Occipital lobe (tissue), 2 donors: ENCODE measurements around the gene KDM2A. TPM values are rescaled to one million over a fixed set of nuclear protein-coding genes. Genes with fewer than 3 reads are reported as not detected.
"Not testable (repeated sequence)": the region's sequence is repeated elsewhere in the genome, so short reads cannot be mapped to it uniquely, and the experiment has no call there.

Source experiments
- DNase-seq: peaks from one replicate; lab custom pipeline; 2025; lab: John Stamatoyannopoulos, UW
- total RNA-seq: library from RNA; depleted of rRNA; stranded (reverse); fragments of >200 nt; gene quantifications from one replicate; pipeline ENCODE4 v1.2.3, GENCODE V29; 2014

The KDM2A gene
- total RNA-seq, 1 donor from 2014 or later, result 37.3 TPM

- no peak for DNase-seq
Observed at GRCh38 chr11:67117672-67118180, 1.3 kb upstream of the KDM2A start.

GRCh38 chr11:67118181-67118766 lies 789 bp upstream of the KDM2A start:
- no peak for DNase-seq

- no peak for DNase-seq
Observed at GRCh38 chr11:67119585-67120391, 725 bp downstream of the KDM2A start.

GRCh38 chr11:67120456-67120855 lies 1.4 kb downstream of the KDM2A start:
- no peak for DNase-seq

- DNase-seq, result no peak
Observed at GRCh38 chr11:67120881-67121710, 2.0 kb downstream of the KDM2A start.

- DNase-seq, result not testable (repeated sequence)
Observed at GRCh38 chr11:67123801-67124200, 4.7 kb downstream of the KDM2A start.

GRCh38 chr11:67126243-67126642 lies 7.2 kb downstream of the KDM2A start:
- DNase-seq, result not testable (repeated sequence)

- DNase-seq, result no peak
Observed at GRCh38 chr11:67126986-67127385, 7.9 kb downstream of the KDM2A start.

GRCh38 chr11:67130861-67131260 lies 11.8 kb downstream of the KDM2A start:
- DNase-seq, result not testable (repeated sequence)

- no peak for DNase-seq
Observed at GRCh38 chr11:67136156-67136555, 17.1 kb downstream of the KDM2A start.

GRCh38 chr11:67138922-67139321 lies 19.9 kb downstream of the KDM2A start:
- no peak for DNase-seq

- DNase-seq, result no peak
Observed at GRCh38 chr11:67146516-67147226, 27.6 kb downstream of the KDM2A start.

- DNase-seq, result no peak
Observed at GRCh38 chr11:67153971-67154370, 34.9 kb downstream of the KDM2A start.

- DNase-seq, result no peak
Observed at GRCh38 chr11:67154726-67155125, 35.7 kb downstream of the KDM2A start.

- DNase-seq, result no peak
Observed at GRCh38 chr11:67157691-67158090, 38.6 kb downstream of the KDM2A start.

GRCh38 chr11:67158221-67158620 lies 39.2 kb downstream of the KDM2A start:
- no peak for DNase-seq

GRCh38 chr11:67160045-67160444 lies 41.0 kb downstream of the KDM2A start:
- DNase-seq, result no peak

GRCh38 chr11:67160872-67161783 lies 42.1 kb downstream of the KDM2A start:
- no peak for DNase-seq

- DNase-seq, result no peak
Observed at GRCh38 chr11:67163006-67163405, 43.9 kb downstream of the KDM2A start.

GRCh38 chr11:67165623-67166022 lies 46.6 kb downstream of the KDM2A start:
- DNase-seq, result no peak
